ENCODE results near the gene TEAD4. TPM values are rescaled to one million over a fixed set of nuclear protein-coding genes. Genes with fewer than 3 reads are reported as not detected.
"Not testable (repeated sequence)": the region's sequence is repeated elsewhere in the genome, so short reads cannot be mapped to it uniquely, and the experiment has no call there.

TEAD4 gene
- total RNA-seq, 1 experiment from 2014 or later, result 54.4 TPM

DNA sequence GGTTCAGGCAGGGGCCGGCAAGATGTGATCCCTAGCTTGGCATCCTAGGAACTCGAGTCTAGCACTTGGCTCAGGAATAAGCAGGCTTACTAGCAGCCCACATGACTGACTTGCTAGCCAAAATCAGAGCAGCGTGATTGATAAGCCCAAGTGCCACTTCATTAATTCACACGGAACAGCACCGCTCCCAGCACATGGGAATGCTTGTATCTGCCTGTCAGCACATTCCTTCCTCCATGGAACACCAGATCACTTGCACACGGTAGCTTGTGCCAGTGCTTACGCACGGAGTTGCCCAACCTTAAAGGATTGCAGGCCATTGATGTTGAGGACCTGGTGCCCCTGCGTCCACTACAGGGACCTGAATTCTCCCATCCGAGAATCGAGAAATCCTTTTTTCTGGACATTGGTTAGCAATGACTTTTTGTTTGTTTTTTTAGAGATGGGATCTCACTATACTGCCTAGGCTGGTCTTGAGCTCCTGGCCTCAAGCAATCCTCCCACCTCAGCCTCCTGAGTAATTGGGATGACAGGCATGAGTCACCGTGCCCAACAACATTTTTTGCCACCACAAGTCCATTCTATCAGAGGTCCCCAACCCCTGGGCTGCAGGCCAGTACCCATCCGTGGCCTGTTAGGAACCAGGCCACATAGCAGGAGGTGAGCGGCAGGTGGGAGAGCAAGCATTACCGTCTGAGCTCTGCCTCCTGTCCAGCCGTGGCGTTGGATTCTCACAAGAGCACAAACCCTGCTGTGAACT is 87.4 kb downstream of the TEAD4 start:
- DNase-seq (ENCODE audit: low spot score), result no peak

- DNase-seq (ENCODE audit: low spot score), result no peak
Measured at GRCh38 chr12:3047961-3048360, 88.8 kb downstream of the TEAD4 start.

GRCh38 chr12:3048540-3048939 is 89.3 kb downstream of the TEAD4 start:
- no peak for DNase-seq (ENCODE audit: low spot score)

DNA sequence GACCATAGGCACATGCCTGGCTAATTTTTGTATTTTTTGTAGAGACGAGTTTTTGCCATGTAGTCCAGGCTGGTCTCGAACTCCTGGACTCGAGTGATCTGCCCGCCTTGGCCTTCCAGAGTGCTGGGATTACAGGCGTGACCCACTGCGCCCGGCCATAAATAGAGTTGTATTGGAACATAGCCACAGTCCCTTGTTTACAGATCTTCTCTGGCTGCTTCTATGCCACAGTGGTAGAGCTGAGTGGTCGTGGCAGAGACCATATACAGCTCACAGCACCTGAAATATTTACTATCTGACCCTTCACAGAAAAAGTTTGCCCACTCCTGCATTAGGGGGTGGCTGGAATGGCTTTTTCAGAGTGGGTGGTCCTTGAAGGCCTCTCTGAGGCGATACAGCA is 90.0 kb downstream of the TEAD4 start:
- DNase-seq (ENCODE audit: low spot score), result no peak

GRCh38 chr12:3049611-3050249 is 90.5 kb downstream of the TEAD4 start:
- DNase-seq (ENCODE audit: low spot score), result no peak

DNA sequence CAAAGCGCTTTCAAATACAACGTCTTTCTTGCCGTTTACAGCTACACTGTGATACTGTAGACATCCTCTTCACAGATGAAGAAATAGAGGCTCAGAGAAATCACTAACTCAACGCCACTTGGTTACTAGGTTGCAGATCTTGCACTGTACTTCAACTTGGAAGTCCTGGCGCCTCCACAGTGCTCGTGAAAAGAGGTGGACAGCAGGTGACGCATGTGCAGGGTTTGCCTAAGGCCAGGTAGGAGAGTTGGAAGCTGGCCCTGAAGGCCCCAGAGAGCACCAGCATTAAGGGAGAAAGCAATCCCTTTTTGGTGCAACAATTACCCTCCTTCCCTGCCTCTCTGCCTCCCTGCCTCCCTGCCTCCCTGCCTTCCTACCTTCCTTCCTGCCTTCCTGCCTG is 95.2 kb downstream of the TEAD4 start:
- no peak for DNase-seq (ENCODE audit: low spot score)

DNA sequence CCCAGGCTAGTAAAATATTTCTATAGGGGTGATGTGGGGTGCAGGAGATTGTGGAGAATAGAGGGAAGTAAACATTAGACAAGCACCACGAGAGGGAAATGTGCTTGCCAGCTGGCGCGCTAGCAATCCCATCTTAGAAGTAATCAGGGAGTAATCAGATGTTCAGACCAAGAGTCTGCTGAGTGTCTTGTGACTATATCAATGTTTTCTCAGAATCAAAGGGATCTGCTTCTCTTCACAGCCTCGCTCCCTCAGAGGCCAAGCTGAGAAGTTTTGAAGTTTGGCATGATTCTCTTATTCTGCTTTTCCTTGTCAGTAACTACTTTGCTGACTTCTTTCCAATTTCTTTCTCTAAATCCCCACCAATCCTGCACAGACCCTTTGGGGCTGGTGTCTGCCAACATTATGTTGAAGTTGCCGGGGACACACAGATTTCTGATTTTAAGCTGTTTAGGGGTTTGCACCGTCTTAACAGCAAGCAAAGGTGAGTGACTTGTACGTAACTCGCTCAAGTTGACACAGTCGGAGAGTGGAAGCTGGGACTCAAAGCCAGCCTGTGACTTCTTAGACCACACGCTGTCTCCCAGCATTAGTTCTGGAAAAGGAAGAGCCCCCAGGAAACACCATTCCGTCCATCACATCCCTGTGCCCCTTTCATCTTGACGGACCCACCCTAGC is 96.0 kb downstream of the TEAD4 start:
- DNase-seq (ENCODE audit: low spot score), result no peak

DNA sequence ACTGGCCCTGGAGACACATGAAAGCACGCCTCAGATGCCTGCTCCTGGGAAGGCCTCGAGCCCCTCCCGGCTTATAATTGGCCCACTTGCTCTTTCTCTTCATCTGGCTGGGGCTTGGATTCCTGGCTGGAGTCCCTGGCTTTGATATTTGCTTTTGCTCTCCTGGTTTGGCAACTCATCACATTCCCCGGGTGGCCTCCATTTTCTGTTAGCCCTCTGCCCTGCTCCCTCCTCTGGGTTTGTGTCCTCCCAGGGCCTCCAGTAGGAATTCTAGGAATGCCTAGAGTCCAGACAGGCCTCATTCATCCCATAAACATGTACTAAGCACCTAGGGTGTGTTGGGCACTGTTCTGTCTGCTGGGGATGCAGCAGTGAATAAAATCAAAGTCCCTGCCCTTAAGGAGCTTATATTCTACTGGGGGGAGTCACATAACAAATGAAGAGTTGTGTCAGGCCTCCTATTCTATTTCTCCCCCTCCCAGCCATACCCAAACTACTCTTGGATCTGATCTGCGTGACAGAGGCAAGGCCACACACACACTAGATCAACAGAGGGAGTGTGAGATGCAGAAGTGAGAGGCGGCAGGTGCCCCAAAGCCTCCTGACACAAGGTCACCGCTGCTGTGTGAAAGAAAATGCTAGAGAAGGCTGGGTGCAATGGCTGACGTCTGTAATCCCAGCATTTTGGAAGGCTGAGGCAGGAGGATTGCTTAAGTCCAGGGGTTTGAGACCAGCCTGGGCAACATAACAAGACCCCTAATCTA is 96.7 kb downstream of the TEAD4 start:
- no peak for DNase-seq (ENCODE audit: low spot score)

DNA sequence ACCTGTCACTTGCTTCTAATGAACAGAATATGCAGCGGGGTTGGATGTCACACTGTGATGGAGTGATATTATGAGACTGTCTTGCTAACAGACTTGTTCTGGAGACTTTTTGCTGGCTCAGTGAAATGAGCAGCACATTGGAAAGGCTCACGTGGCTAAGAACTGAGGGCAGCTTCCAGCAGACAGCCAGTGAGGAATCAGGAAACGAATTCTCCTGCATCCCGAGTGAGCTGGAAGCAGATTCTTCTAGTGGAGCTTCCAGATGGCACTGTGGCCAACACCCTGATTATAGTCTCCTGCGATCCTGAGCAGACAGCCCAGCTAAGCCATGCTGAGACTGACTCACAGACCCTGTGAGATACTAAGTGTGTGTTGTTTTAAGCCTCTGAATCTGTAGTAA is 101.9 kb downstream of the TEAD4 start:
- DNase-seq (ENCODE audit: low spot score), result no peak

DNA sequence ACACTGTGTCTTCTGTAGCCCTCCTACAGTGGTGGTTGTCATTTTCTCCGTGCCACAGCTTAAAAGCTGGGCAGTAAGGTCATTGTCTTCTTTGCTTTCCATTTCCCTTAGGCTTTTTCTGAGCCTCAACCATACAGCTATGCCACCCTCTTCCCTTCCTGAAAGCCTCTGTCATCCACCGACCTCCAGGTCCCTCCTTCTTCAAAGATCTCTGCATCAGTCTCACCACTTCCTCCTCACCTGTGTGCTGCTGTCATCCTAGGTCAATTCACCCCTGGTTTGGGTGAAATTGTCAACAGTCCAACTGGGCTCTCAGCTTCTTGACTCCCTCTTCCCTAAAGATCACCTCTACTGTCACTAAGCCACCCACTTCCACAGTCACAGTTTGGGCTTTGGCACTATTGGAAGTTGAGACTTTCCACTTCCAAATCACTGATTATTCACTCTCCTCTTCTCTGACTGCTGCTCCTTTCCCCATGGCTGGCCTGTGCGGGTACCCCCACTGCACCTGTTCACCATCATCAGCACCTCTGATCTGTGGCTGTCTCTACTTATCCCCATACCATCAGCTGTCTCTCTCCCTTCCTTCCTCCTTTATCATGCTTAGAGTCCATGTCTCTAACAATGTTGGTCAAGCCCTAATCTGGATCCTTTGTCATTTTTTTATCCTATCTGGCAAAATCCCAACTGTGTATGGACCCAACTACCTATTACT is 102.5 kb downstream of the TEAD4 start:
- no peak for DNase-seq (ENCODE audit: low spot score)

DNA sequence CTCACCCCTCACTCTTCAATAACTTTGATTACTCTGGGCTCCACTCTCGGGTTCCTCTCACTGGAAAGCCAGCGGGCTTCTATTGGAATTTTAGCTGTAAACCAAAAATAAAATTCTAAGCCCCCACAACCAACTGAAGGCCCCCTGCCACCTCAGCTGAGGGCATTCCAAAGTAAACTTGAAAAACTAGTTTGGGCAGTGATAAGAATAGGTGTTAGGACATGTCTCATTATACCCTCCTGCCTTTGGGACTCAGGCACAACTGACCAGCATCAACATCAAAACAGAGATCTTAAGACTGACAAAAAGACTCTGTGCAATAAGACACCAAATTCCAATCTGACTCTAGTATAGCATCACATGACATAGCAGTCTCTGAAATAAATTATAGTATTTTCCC is 106.1 kb downstream of the TEAD4 start:
- no peak for DNase-seq (ENCODE audit: low spot score)

GRCh38 chr12:3065846-3066245 is 106.6 kb downstream of the TEAD4 start:
- DNase-seq (ENCODE audit: low spot score), result not testable (repeated sequence)

DNA sequence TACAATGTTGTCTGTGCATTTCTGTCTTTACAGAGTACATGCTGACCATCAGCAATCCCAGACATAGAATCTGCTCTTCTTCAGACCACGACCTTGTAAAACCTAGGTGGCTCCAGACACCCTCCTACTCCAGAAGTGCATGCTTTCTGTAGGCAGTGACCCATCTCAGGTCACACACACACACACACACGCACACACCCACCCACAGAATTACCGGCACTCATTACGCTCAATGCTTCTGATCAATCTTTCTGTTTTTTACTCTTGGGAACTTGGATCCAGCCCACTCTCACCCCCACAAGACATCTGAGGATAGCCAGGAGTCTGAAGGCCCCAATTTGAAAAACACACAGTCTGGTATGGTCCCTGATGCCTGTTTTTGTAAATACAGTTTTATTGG is 110.5 kb downstream of the TEAD4 start:
- no peak for DNase-seq (ENCODE audit: low spot score)

GRCh38 chr12:3071107-3071506 is 111.9 kb downstream of the TEAD4 start:
- DNase-seq (ENCODE audit: low spot score), result no peak

DNA sequence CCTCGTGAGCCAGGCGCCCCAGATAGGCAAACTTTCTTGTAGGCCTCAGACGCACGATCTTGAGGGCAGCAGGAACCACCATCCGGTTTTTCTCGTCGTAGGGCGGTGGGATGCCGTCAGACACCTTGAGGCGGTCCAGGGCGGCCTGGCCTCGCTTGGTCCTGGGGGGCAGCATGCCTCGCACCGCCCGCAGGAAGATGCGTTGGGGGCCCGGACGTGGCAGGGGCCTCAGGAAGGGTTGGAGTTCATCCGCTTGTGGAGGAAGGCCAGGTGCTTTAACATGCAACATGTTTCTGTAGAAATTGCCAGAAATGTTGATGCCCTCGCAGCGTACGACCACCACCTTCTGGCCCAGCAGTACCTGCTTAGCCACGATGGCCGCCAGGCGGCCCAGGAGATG is 112.5 kb downstream of the TEAD4 start:
- DNase-seq (ENCODE audit: low spot score), result no peak

DNA sequence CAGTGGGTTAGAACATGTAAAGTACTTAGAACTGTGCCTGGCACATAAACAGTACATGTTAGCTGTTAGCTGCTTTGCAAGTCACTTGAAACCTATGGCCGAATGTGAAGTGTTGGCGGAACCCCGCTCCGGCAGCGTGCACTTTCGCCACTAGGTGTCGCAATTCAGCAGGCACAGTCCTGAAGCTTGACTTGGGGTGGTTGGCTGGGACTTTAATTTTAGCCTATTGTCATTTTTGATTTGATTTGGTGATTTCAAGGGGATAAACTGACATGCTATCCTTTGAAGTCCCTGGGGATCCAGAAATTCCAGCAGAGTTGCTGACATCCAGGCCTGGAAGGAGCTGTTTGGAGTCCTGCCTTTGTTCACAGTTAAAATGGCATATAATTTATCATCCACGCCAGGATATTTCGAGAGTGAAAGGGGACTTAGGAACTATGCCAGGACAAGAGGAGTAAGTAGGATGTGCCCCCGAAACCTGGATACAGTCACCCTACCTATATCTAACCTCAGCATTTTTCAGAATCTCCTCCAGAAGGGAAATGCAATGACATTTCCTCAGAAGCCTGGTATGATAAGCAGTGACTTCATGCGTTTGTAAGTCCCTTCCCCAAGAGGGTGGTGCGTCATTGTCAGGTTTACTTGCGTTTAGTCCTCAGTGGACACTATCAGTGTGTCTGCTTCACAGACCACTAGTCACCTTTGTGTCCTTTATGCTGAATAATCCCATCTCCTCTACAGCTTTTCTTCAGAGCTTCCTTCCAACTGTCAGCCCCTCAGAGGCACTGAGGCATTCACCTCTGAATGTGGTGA is 114.4 kb downstream of the TEAD4 start:
- DNase-seq (ENCODE audit: low spot score), result peak; percentile 85

- no peak for DNase-seq (ENCODE audit: low spot score)
Measured at GRCh38 chr12:3075315-3075714, 116.1 kb downstream of the TEAD4 start.

DNA sequence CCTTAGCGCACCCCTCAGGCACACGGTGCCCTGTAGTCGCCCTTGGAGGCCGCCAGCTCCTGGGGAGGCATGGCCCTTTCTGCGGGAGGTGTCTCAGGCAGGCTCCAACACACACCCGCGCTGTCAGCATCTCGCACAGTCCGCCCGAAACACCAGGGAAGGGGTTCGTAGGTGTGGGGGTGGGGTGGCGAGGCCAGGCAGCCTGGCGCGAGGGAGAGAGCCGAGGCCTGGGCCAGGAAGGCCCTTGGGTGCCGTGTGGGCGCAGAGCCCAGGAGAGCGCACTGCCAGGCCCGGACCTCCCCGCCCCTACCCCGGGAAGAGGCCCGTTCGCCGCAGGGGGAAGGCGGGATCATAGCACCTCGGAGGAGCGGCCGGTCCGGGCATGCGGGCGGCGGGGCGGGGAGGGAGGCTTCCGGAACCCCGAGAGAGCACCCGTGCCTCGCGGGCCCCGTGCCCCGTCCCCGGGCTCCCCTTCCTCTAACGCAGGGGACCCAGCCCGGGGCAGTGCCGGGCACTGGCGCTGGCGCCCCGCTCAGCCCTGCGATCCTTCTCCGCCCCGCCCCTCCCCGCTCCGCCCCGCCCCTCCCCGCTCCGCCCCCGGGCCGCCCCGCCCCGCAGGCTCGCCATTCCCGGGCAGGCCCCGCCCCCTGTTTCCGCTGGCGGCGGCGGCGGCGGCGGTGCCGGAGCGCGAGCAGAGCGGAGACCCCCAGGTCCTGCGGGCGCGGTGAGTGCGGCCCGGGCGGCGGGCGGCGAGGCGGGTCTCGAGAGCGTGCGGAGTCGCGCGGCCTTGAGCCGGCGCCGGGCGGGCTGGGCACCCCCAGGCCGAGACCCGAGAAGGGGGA is 117.8 kb downstream of the TEAD4 start, which contains the start of gene TSPAN9:
TSS of gene TSPAN9 (plus strand) at position 650 of the 842 bp plus-strand sequence. CDS start 123,815 bp downstream, outside the sequence.
- peak; percentile 65 for DNase-seq (ENCODE audit: low spot score)

- DNase-seq (ENCODE audit: low spot score), result peak; percentile 26
Measured at GRCh38 chr12:3077572-3078081, 118.4 kb downstream of the TEAD4 start.

Measured in HT-29 (cell line).